ENCODE results near the gene PDCD11. TPM values are rescaled to one million over a fixed set of nuclear protein-coding genes. Genes with fewer than 3 reads are reported as not detected.

The PDCD11 gene
- total and polyA plus RNA-seq, 2 experiments from 2014 or later: 17.5 to 26.6 TPM

GRCh38 chr10:103450201-103450695 lies 53.8 kb downstream of the PDCD11 start:
- Histone ChIP-seq H3K4me3 (peak overlapping the region; percentile 90), H3K9me3 (ENCODE audit: low read depth) (no peaks in the 10 kb centered on the region), H3K4me1 (ENCODE audit: insufficient read depth) (peaks cover 55% of the 10 kb centered on the region), H3K79me2 (ENCODE audit: insufficient read depth) (peaks cover 60% of the 10 kb centered on the region), H4K20me1 (ENCODE audit: insufficient read depth) (no peaks in the 10 kb centered on the region), H3K27me3 (replicated peaks; ENCODE audit: insufficient read depth) (no peaks in the 10 kb centered on the region), H3K36me3 (ENCODE audit: low read depth) (peaks cover 27% of the 10 kb centered on the region), H3K9me2 (ENCODE audit: insufficient read depth) (no peaks in the 10 kb centered on the region), H3K9ac (peak overlapping the region; percentile 92), H3F3A (ENCODE audit: insufficient read depth) (peaks cover 46% of the 10 kb centered on the region), H3K27ac (peak overlapping the region; percentile 88), H3K4me2 (ENCODE audit: unreplicated experiment) (peak overlapping the region; percentile 91), H2AFZ (no peak overlapping the region)
- DNase-seq: no peak
- TF ChIP-seq EZH2phosphoT487 (IDR thresholded peaks at IDR 0.05; ENCODE audit: insufficient read depth, low read depth): no peak
- no peak for TF ChIP-seq EZH2 (IDR thresholded peaks at IDR 0.05; ENCODE audit: insufficient read depth, poor library complexity, severe bottlenecking)
- WGBS, 2 experiments (ENCODE audit: low coverage in 1 of 2, low lambda C conversion rate in 2 of 2, missing lambda C conversion rate in 2 of 2): 38 to 41% methylated on average over 12 of the region's 12 CpGs
- in situ Hi-C loops (cut with MboI): no loop called here

- Histone ChIP-seq H4K20me1 (ENCODE audit: insufficient read depth) (no peaks in the 10 kb centered on the region), H3K4me3 (peak overlapping the region; percentile 90), H3F3A (ENCODE audit: insufficient read depth) (peaks cover 38% of the 10 kb centered on the region), H3K27ac (peak overlapping the region; percentile 88), H3K36me3 (ENCODE audit: low read depth) (peaks cover 22% of the 10 kb centered on the region), H2AFZ (peak overlapping the region; percentile 82; the same call in 1 of the 2 replicates), H3K9ac (peak overlapping the region; percentile 92), H3K27me3 (replicated peaks; ENCODE audit: insufficient read depth) (no peaks in the 10 kb centered on the region), H3K4me1 (ENCODE audit: insufficient read depth) (peaks cover 47% of the 10 kb centered on the region), H3K9me3 (ENCODE audit: low read depth) (no peaks in the 10 kb centered on the region), H3K4me2 (ENCODE audit: unreplicated experiment) (peak overlapping the region; percentile 91), H3K9me2 (ENCODE audit: insufficient read depth) (no peaks in the 10 kb centered on the region), H3K79me2 (ENCODE audit: insufficient read depth) (peaks cover 51% of the 10 kb centered on the region)
- 1% methylated on average over 14 of the region's 14 CpGs for WGBS, 2 experiments (ENCODE audit: low coverage in 1 of 2, low lambda C conversion rate in 2 of 2, missing lambda C conversion rate in 2 of 2)
- in situ Hi-C loops (cut with MboI): no loop called here
- peak; percentile 81 for DNase-seq
- TF ChIP-seq EZH2phosphoT487 (IDR thresholded peaks at IDR 0.05; ENCODE audit: insufficient read depth, low read depth): no peak
- TF ChIP-seq EZH2 (IDR thresholded peaks at IDR 0.05; ENCODE audit: insufficient read depth, poor library complexity, severe bottlenecking): no peak
Observed at GRCh38 chr10:103451091-103451813, 54.8 kb downstream of the PDCD11 start.

GRCh38 chr10:103451831-103452505 lies 55.5 kb downstream of the PDCD11 start, which contains the start of gene CALHM2:
TSS of gene CALHM2 (minus strand) at chr10:103452370. CDS start at chr10:103449941, 2,429 bp downstream.
- peaks cover 21% of the 10 kb centered on the region for H3K36me3 ChIP-seq (ENCODE audit: low read depth)
- H2AFZ ChIP-seq: peak within 1 kb of the TSS; percentile 82
- TF ChIP-seq EZH2 (IDR thresholded peaks at IDR 0.05; ENCODE audit: insufficient read depth, poor library complexity, severe bottlenecking) (no peak), EZH2phosphoT487 (IDR thresholded peaks at IDR 0.05; ENCODE audit: insufficient read depth, low read depth) (no peak)
- no peaks in the 10 kb centered on the region for H4K20me1 ChIP-seq (ENCODE audit: insufficient read depth)
- in situ Hi-C loops (cut with MboI): no loop called here
- peaks cover 39% of the 10 kb centered on the region for H3K4me1 ChIP-seq (ENCODE audit: insufficient read depth)
- peak within 1 kb of the TSS; percentile 90 for H3K4me3 ChIP-seq
- no peaks in the 10 kb centered on the region for H3K27me3 ChIP-seq (replicated peaks; ENCODE audit: insufficient read depth)
- H3K4me2 ChIP-seq (ENCODE audit: unreplicated experiment): peak within 1 kb of the TSS; percentile 91
- no peaks in the 10 kb centered on the region for H3K9me3 ChIP-seq (ENCODE audit: low read depth)
- peak; percentile 84 for DNase-seq
- H3K27ac ChIP-seq: peak within 1 kb of the TSS; percentile 88
- WGBS, 2 experiments (ENCODE audit: low coverage in 1 of 2, low lambda C conversion rate in 2 of 2, missing lambda C conversion rate in 2 of 2): 1 to 2% methylated on average over 18 to 29 of the region's 32 CpGs
- H3K79me2 ChIP-seq (ENCODE audit: insufficient read depth): peaks cover 45% of the 10 kb centered on the region
- H3F3A ChIP-seq (ENCODE audit: insufficient read depth): peaks cover 38% of the 10 kb centered on the region
- peak within 1 kb of the TSS; percentile 92 for H3K9ac ChIP-seq
- H3K9me2 ChIP-seq (ENCODE audit: insufficient read depth): no peaks in the 10 kb centered on the region

GRCh38 chr10:103452506-103453230 lies 56.2 kb downstream of the PDCD11 start:
- in situ Hi-C loops (cut with MboI): no loop called here
- Histone ChIP-seq H3K4me3 (peak overlapping the region; percentile 90), H3K27ac (peak overlapping the region; percentile 88), H2AFZ (peak overlapping the region; percentile 82), H4K20me1 (ENCODE audit: insufficient read depth) (no peaks in the 10 kb centered on the region), H3K9me3 (ENCODE audit: low read depth) (no peaks in the 10 kb centered on the region), H3K27me3 (replicated peaks; ENCODE audit: insufficient read depth) (no peaks in the 10 kb centered on the region), H3K9ac (peak overlapping the region; percentile 92), H3F3A (ENCODE audit: insufficient read depth) (peaks cover 32% of the 10 kb centered on the region), H3K36me3 (ENCODE audit: low read depth) (peaks cover 14% of the 10 kb centered on the region), H3K4me1 (ENCODE audit: insufficient read depth) (peaks cover 38% of the 10 kb centered on the region), H3K4me2 (ENCODE audit: unreplicated experiment) (peak overlapping the region; percentile 91), H3K79me2 (ENCODE audit: insufficient read depth) (peaks cover 38% of the 10 kb centered on the region), H3K9me2 (ENCODE audit: insufficient read depth) (no peaks in the 10 kb centered on the region)
- TF ChIP-seq EZH2 (IDR thresholded peaks at IDR 0.05; ENCODE audit: insufficient read depth, poor library complexity, severe bottlenecking): no peak
- TF ChIP-seq EZH2phosphoT487 (IDR thresholded peaks at IDR 0.05; ENCODE audit: insufficient read depth, low read depth): no peak
- DNase-seq: peak; percentile 38
- WGBS, 2 experiments (ENCODE audit: low coverage in 1 of 2, low lambda C conversion rate in 2 of 2, missing lambda C conversion rate in 2 of 2): 13 to 20% methylated on average over 20 to 23 of the region's 27 CpGs

Data from GM23248 (cell line).